Stimulated activated effector memory CD8-positive, alpha-beta T cell treated with anti-CD3 and anti-CD28 coated beads, Interleukin-12 subunit alpha, Interleukin-12 subunit beta, amount 100 ng/mL, for 72 hours (primary cell): ENCODE measurements around the gene IFI27L2.

Experiments used
- ATAC-seq: fragments of 150-1000 bp; cut with Tn5 transposase; 2 replicates; pipeline ENCODE4 v1.10.0; 2021
- DNase-seq, 2 donors: peaks; one replicate each; pipeline ENCODE4 v3.0.0; 2021 to 2022; ENCODE audit warnings: low spot score in 2 of 2
- H3K27ac Mint-ChIP-seq: one replicate; pipeline ENCODE4 v1.8.0; 2022; ENCODE audit warnings: mild to moderate bottlenecking, mixed read lengths
- H3K36me3 Mint-ChIP-seq: one replicate; pipeline ENCODE4 v1.8.0; 2022; ENCODE audit warnings: mild to moderate bottlenecking, mixed read lengths
- H3K4me1 Mint-ChIP-seq: one replicate; pipeline ENCODE4 v1.8.0; 2022; ENCODE audit warnings: mixed read lengths
- H3K4me3 Mint-ChIP-seq: one replicate; pipeline ENCODE4 v1.8.0; 2022; ENCODE audit warnings: mild to moderate bottlenecking, mixed read lengths
- H3K9me3 Mint-ChIP-seq: one replicate; pipeline ENCODE4 v1.8.0; 2022; ENCODE audit warnings: mixed read lengths

The IFI27L2 gene, protein sequence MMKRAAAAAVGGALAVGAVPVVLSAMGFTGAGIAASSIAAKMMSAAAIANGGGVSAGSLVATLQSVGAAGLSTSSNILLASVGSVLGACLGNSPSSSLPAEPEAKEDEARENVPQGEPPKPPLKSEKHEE

GRCh38 chr14:94129111-94129757 lies at the start of gene IFI27L2:
Gene IFI27L2 (minus strand): TSS chr14:94129604. CDS start chr14:94129564, 40 bp downstream.
- ATAC-seq (peak; percentile 96), DNase-seq (peak; percentile 30 to 75)
- Mint-ChIP-seq H3K4me3 (peak within 1 kb of the TSS; percentile 91), H3K4me1 (peaks cover 20% of the 10 kb centered on the region), H3K27ac (peak within 1 kb of the TSS; percentile 91), H3K36me3 (no peaks in the 10 kb centered on the region), H3K9me3 (no peaks in the 10 kb centered on the region)

DNA sequence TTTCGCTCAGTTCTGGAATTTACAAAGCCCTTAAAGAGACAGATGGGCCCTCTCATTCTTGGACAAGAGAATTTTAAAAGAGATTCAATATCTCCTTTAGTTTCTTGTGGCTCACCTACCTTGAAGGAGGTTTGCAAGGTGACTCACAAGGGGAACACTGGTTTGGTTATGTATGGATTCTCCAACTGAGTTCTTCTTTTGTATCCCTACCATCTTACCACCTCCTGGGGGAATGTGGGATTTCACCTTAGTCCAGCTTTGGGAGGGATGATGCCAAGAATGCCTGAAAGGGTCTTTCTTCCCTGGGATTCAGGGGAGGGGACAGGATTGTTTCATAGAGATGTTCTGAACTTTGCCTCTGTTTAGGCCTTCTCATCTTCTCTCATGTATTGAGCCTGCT lies 48.4 kb upstream of the IFI27L2 start:
- ATAC-seq (no peak), DNase-seq (no peak)
- H3K4me1 Mint-ChIP-seq = peaks cover 25% of the 10 kb centered on the region
- H3K27ac Mint-ChIP-seq = no peak overlapping the region
- H3K36me3 Mint-ChIP-seq = no peaks in the 10 kb centered on the region
- H3K4me3 Mint-ChIP-seq = no peak overlapping the region
- H3K9me3 Mint-ChIP-seq = no peaks in the 10 kb centered on the region

DNA sequence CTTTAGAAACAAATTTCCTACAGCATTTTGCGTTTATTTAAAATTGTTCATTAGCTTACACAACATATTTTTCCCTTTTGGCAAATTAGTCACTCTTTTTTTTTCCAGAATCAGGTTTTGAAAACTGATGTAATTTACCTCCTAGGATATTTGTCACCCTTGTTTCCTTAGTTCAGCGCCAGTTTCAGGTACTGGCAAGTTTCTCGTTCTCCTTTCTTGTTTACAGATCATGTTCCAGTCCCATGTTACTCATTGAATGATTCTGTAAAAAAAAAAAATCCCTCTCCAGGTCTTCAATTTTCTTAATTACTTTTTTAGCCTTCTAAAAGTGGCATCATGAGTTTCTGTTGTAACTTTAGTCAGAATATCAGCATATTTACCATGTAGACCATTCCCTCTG lies 47.4 kb upstream of the IFI27L2 start:
- no peak overlapping the region for H3K4me3 Mint-ChIP-seq

GRCh38 chr14:94175747-94176146 lies 46.3 kb upstream of the IFI27L2 start:
- DNase-seq (no peak), ATAC-seq (no peak)
- Mint-ChIP-seq H3K4me1 (peaks cover 18% of the 10 kb centered on the region), H3K4me3 (peak overlapping the region; percentile 78), H3K9me3 (no peaks in the 10 kb centered on the region), H3K36me3 (no peaks in the 10 kb centered on the region), H3K27ac (no peak overlapping the region)

More for the DNA sequence above, 47.4 kb upstream of the IFI27L2 start:
- ATAC-seq = no peak
- no peaks in the 10 kb centered on the region for H3K36me3 Mint-ChIP-seq
- H3K4me1 Mint-ChIP-seq = peaks cover 25% of the 10 kb centered on the region
- no peak overlapping the region for H3K27ac Mint-ChIP-seq
- no peaks in the 10 kb centered on the region for H3K9me3 Mint-ChIP-seq
- DNase-seq = no peak

GRCh38 chr14:94175011-94175745 lies 45.8 kb upstream of the IFI27L2 start:
- Mint-ChIP-seq H3K9me3 (no peaks in the 10 kb centered on the region), H3K4me1 (peaks cover 13% of the 10 kb centered on the region), H3K27ac (no peak overlapping the region), H3K4me3 (peak overlapping the region; percentile 78), H3K36me3 (no peaks in the 10 kb centered on the region)
- ATAC-seq (no peak), DNase-seq (no peak)

GRCh38 chr14:94174604-94175010 lies 45.2 kb upstream of the IFI27L2 start:
- Mint-ChIP-seq H3K36me3 (no peaks in the 10 kb centered on the region), H3K9me3 (no peaks in the 10 kb centered on the region), H3K4me3 (peak overlapping the region; percentile 78), H3K4me1 (peaks cover 13% of the 10 kb centered on the region), H3K27ac (no peak overlapping the region)
- ATAC-seq (no peak), DNase-seq (no peak)

GRCh38 chr14:94173885-94174603 lies 44.6 kb upstream of the IFI27L2 start, which contains the start of gene PPP4R4:
Gene PPP4R4 (plus strand): TSS chr14:94174322. CDS start chr14:94174466, 144 bp downstream.
- peak within 1 kb of the TSS; percentile 78 for H3K4me3 Mint-ChIP-seq
- DNase-seq (peak; percentile 78 to 91), ATAC-seq (peak; percentile 91)
- peaks cover 13% of the 10 kb centered on the region for H3K4me1 Mint-ChIP-seq
- H3K36me3 Mint-ChIP-seq = no peaks in the 10 kb centered on the region
- no peak within 1 kb of the TSS for H3K27ac Mint-ChIP-seq
- no peaks in the 10 kb centered on the region for H3K9me3 Mint-ChIP-seq

DNA sequence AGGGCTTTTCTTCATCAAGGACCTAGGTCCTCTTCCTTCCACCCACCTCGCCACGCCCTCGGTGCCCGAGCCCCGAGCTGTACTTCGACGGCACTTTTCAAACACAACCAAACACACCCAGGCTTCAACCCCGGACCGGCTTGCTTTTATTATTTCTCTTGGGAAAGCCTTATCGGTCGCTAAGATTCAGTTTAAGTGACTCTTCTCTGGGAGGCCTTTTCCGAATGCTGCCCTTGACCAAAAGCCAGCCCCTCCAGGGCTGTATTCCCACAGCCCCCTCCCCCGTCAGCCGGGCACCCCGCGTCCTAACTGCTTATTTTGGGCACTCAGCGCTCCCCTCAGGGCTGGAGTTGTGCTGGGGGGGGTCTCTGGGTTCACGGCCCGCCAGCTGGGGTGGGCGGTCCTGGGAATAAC lies 44.1 kb upstream of the IFI27L2 start:
- DNase-seq (peak in 1 of 2 donors; percentile 66), ATAC-seq (no peak)
- peak overlapping the region; percentile 78 for H3K4me3 Mint-ChIP-seq
- H3K27ac Mint-ChIP-seq = no peak overlapping the region
- no peaks in the 10 kb centered on the region for H3K36me3 Mint-ChIP-seq
- H3K4me1 Mint-ChIP-seq = peaks cover 13% of the 10 kb centered on the region
- no peaks in the 10 kb centered on the region for H3K9me3 Mint-ChIP-seq

DNA sequence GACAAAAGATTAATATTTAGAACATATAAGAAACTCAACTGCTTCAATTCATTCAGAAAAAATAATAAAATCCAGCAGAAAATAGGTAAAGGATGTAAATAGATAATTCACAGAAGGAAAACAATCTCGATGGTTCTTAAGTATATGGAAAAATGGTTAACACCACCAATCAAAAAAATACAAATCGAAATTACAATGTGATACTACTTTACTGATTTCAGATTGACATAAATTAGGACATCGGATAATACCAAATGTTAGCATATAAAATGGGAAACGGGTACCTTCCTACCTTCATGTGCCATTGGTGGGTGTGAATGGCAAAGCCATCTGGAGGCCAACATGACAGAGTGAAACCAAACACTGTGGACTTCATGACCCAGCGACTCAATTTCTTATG lies 43.1 kb upstream of the IFI27L2 start:
- ATAC-seq (no peak), DNase-seq (no peak)
- Mint-ChIP-seq H3K4me1 (peaks cover 13% of the 10 kb centered on the region), H3K4me3 (peak overlapping the region; percentile 25), H3K36me3 (no peaks in the 10 kb centered on the region), H3K9me3 (no peaks in the 10 kb centered on the region), H3K27ac (no peak overlapping the region)

DNA sequence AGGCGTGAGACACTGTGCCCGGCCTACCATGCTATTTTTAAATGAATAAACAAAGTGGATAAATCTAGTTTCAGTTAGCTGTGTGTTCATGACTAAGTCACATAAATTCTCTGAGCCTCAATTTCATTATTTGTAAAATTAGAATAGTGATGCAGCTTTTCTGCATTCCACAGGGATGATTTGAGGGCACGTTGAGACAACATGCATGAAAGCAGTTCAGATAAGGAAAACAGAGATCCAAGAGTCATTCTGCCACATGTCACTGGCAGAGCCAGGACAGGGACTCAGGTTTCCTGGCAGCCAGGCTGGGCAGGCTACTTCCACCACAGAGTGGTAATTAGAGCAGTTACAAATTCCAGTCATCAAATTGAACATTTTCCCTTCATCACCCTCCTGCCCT lies 41.8 kb upstream of the IFI27L2 start:
- ATAC-seq = no peak
- H3K27ac Mint-ChIP-seq = no peak overlapping the region
- no peaks in the 10 kb centered on the region for H3K9me3 Mint-ChIP-seq
- no peak overlapping the region for H3K4me3 Mint-ChIP-seq
- peaks cover 13% of the 10 kb centered on the region for H3K4me1 Mint-ChIP-seq
- DNase-seq = no peak
- H3K36me3 Mint-ChIP-seq = no peaks in the 10 kb centered on the region

DNA sequence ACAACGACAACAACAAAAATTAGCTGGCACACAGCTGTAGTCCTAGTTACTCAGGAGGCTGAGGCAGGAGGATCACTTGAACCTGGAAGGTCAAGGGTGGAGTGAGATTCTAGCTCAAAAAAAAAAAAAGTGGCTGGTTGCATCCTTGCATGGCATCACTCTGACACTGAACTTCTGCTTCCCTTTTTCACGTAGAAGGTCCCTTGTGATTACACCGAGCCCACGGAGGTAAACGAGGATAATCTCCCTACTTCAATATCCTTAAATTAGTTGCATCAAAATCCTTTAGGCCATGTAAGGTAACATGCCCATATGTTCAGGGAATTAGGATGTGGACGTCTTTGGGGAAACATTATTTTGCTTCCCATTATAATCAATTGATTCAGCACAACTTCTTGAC lies 40.7 kb upstream of the IFI27L2 start:
- H3K27ac Mint-ChIP-seq = no peak overlapping the region
- ATAC-seq = no peak
- peaks cover 4% of the 10 kb centered on the region for H3K4me1 Mint-ChIP-seq
- H3K36me3 Mint-ChIP-seq = no peaks in the 10 kb centered on the region
- no peak for DNase-seq
- H3K9me3 Mint-ChIP-seq = no peaks in the 10 kb centered on the region
- H3K4me3 Mint-ChIP-seq = no peak overlapping the region

DNA sequence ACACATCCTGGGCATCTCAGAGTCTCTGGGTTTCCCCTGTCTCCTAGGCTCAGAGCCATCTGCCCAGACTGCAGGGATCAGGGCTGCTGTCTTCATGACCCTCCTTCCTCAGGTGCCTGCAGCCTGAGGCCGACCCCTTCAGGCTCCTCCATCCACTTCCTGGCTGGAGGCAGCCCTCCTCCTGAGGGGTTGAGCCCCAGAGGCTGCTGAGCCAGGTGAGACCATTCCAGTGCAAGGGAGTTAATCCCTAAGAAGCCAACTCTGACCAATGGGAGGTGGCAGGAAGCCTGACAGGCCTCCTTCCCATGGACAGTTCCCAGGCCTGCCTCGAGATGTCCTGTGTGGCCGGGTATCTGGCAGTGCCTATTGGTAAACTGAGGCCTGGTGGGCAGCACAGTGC lies 36.3 kb upstream of the IFI27L2 start:
- no peak overlapping the region for H3K4me3 Mint-ChIP-seq
- no peaks in the 10 kb centered on the region for H3K9me3 Mint-ChIP-seq
- DNase-seq (no peak), ATAC-seq (peak; percentile 22)
- H3K4me1 Mint-ChIP-seq = peaks cover 17% of the 10 kb centered on the region
- H3K36me3 Mint-ChIP-seq = no peaks in the 10 kb centered on the region
- H3K27ac Mint-ChIP-seq = no peak overlapping the region

DNA sequence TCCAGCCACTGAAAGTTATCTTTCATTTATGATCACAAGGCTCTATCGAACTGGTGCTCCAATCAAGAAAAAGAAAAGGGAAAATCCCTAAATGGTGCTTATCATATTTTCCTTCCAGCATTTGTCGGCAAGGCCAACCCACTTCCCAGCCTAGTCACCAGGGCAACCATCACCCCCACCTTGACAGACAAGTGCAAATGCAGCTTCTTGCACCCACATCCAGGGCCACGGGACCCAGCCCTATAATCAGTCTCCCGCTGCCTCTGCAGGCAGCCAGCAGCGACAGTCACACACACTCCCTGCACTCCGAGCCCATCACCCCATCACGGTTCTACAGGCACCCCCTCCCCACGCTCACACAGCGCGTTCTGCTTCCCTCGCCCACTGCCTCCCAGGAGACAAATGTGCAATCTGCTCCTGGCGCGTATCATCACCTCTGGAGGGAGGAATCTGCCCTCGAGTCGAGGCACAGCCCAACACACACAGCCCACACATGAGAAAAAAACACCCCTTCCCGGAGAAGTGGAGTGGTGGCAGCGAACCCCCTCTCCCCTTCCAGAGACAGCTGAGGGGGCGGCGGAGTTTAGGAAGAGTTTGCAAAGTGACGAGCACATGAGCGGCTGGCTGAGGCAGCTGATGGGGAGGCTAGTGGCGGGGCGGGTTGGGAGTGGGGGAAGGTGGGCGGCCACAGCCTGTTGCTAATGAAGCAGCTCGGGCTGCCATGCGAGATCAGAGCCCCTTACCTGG lies 35.5 kb upstream of the IFI27L2 start:
- no peaks in the 10 kb centered on the region for H3K9me3 Mint-ChIP-seq
- DNase-seq (no peak), ATAC-seq (peak; percentile 35)
- H3K4me3 Mint-ChIP-seq = no peak overlapping the region
- H3K4me1 Mint-ChIP-seq = peaks cover 17% of the 10 kb centered on the region
- no peak overlapping the region for H3K27ac Mint-ChIP-seq
- no peaks in the 10 kb centered on the region for H3K36me3 Mint-ChIP-seq

DNA sequence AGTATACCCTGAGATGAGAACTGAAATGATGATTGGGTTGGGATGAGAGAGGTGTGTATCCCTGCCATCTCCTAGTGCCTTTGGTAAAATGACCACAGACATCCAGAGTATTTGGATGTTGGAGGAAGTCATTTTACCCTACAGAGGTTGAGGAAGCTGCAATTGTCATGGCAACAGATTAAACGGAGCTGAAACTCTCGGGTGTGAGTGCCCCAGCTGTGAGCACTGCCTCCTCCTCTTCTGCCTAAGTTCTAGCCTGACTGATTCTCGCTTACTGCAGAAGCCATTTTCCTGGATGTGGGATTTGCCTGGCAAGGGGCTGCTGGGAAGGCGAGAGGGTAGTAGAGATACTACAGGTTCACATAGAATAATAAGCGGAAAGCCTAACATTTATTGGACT lies 34.4 kb upstream of the IFI27L2 start:
- no peak for DNase-seq
- Mint-ChIP-seq H3K9me3 (no peaks in the 10 kb centered on the region), H3K4me1 (peaks cover 18% of the 10 kb centered on the region), H3K4me3 (no peak overlapping the region), H3K36me3 (no peaks in the 10 kb centered on the region), H3K27ac (no peak overlapping the region)
- ATAC-seq = no peak

DNA sequence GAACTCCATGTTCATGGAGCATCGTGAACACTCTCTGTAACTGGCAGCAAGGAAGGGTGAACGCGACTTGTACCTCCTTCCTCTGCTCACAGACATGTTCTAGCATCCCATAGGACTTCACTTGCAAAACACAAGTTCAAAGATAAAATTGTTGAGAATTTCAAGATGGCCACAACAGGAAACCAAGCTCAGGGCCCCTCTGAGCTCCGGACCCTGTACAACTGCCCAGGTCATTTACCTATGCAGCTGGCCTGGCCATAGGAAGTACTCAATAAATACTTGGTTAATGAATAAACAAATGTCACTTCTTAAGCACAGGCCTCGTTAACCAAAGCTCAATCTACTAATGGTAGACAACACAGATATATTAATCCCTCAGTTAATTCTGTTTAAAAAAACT lies 33.1 kb upstream of the IFI27L2 start:
- no peaks in the 10 kb centered on the region for H3K9me3 Mint-ChIP-seq

More for the DNA sequence above, 33.1 kb upstream of the IFI27L2 start:
- Mint-ChIP-seq H3K4me3 (no peak overlapping the region), H3K27ac (no peak overlapping the region), H3K4me1 (peaks cover 31% of the 10 kb centered on the region), H3K36me3 (no peaks in the 10 kb centered on the region)
- DNase-seq = no peak
- ATAC-seq = no peak
